ENCODE measurements around the gene CSRP1. TPM values are rescaled to one million over a fixed set of nuclear protein-coding genes. Genes with fewer than 3 reads are reported as not detected.

Gene CSRP1
- 296 TPM for total RNA-seq

DNA sequence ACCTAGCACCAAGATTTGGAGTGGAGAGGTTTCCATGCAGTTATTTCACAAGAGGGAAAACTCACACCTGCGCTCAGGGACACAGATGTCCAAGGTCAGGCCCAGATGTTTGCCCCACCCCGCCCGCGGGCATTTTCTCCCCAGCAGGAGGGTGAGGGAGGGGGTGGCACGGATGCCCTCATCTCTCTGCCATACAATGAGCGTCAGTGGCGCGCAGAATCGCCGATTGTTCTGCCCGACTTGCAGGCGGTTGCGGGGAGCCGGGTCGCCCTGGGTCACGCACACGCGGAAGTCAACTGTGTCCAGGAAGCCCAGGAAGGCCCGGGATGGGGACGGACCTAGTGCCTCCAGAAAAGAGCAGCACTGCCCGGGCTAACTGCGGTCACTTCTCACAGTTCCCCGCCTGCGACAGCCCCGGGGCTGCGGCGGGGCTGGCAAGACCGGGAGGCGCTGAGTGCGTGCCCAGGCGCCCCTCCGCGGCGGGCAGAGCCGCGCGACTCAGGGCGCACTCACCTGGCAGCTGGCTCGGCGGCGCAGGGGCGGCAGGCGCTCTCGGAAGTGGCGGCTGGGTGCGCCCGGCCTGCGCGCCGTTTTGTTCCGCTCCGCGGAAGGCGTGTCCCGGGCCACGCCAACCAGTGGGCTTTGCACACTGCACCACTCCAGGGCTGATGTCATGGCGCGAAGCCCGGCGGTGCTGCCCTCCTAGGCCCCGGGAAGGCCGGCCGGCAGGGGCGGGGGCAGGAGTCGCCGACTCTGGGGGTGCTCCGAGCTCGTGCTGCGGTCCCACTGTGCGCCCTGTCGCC, at the start of gene CSRP1:
Gene CSRP1, minus strand, starts transcription at position 567 of the 803 bp plus-strand sequence. CDS start 10,820 bp downstream, outside the sequence.

GRCh38 chr1:201538612-201539551, 32.0 kb upstream of the CSRP1 start, which contains the start of gene NAV1:
Gene NAV1 (plus strand): TSS chr1:201539127. CDS start chr1:201622885, 83,758 bp downstream.

GRCh38 chr1:201468844-201469644, 37.9 kb downstream of the CSRP1 start, which contains the start of gene PHLDA3:
Gene PHLDA3 (minus strand): TSS chr1:201469188. CDS start chr1:201468786, 402 bp downstream.

Other genes with a start within 250 kb of the CSRP1 start
- 0.64 TPM for gene PKP1, start 223.6 kb downstream of the CSRP1 start, total RNA-seq
- gene TNNT2, start 129.4 kb downstream of the CSRP1 start, total RNA-seq, result 7.4 TPM
- gene LAD1, start 107.8 kb downstream of the CSRP1 start, total RNA-seq, result 17.6 TPM
- 144 TPM for gene TNNI1, start 85.4 kb downstream of the CSRP1 start, total RNA-seq
- 19.7 TPM for gene PHLDA3, start 37.9 kb downstream of the CSRP1 start, total RNA-seq
- gene NAV1, start 32.0 kb upstream of the CSRP1 start, total RNA-seq, result 24.4 TPM